Parathyroid adenoma (tissue), 2 donors: ENCODE data around the gene ASGR1.

Experiments
- H2AFZ ChIP-seq: fragments of 300-600 bp; sonication (generic); one replicate; pipeline ENCODE4 v1.7.0; 2017; ENCODE audit warnings: antibody characterized with exemption, mild to moderate bottlenecking
- H3K27ac ChIP-seq: fragments of 300-600 bp; sonication (generic); one replicate; pipeline ENCODE4 v1.7.0; 2017
- H3K27me3 ChIP-seq: fragments of 300-600 bp; sonication (generic); one replicate; pipeline ENCODE4 v1.7.0; 2017; ENCODE audit warnings: low read length; ENCODE audit not compliant: control insufficient read depth, insufficient read depth
- H3K36me3 ChIP-seq: fragments of 300-600 bp; sonication (generic); one replicate; pipeline ENCODE4 v1.7.0; 2017; ENCODE audit warnings: low read length; ENCODE audit not compliant: control insufficient read depth, insufficient read depth
- H3K4me1 ChIP-seq: fragments of 300-600 bp; sonication (generic); one replicate; pipeline ENCODE4 v1.7.0; 2017; ENCODE audit warnings: control low read depth
- H3K4me2 ChIP-seq: fragments of 300-600 bp; sonication (generic); one replicate; pipeline ENCODE4 v1.7.0; 2017; ENCODE audit warnings: low read length
- H3K4me3 ChIP-seq: fragments of 300-600 bp; sonication (generic); one replicate; pipeline ENCODE4 v1.7.0; 2017; ENCODE audit warnings: low read depth, low read length
- H3K79me2 ChIP-seq: fragments of 300-600 bp; sonication (generic); one replicate; pipeline ENCODE4 v1.7.0; 2017; ENCODE audit warnings: control low read depth
- H3K9ac ChIP-seq: fragments of 300-600 bp; sonication (generic); one replicate; pipeline ENCODE4 v1.7.0; 2017; ENCODE audit warnings: mild to moderate bottlenecking
- H3K9me3 ChIP-seq: fragments of 300-600 bp; sonication (generic); one replicate; pipeline ENCODE4 v1.7.0; 2017; ENCODE audit warnings: low read length; ENCODE audit not compliant: control insufficient read depth
- CTCF ChIP-seq: fragments of 300-600 bp; sonication (generic); IDR thresholded peaks from one replicate; pipeline ENCODE4 v1.7.0; 2017; ENCODE audit warnings: antibody characterized with exemption, mild to moderate bottlenecking
- donor health status: primary hyperparathyroidism.

ASGR1 gene

GRCh38 chr17:7215652-7216180, 36.5 kb upstream of the ASGR1 start:
- TF ChIP-seq CTCF, result no peak
- Histone ChIP-seq H3K4me2 (peak overlapping the region; percentile 89), H2AFZ (no peak overlapping the region), H3K4me1 (peaks cover 33% of the 10 kb centered on the region), H3K27me3 (no peaks in the 10 kb centered on the region), H3K79me2 (peaks cover 11% of the 10 kb centered on the region), H3K9me3 (no peaks in the 10 kb centered on the region), H3K27ac (peak overlapping the region; percentile 74), H3K9ac (no peak overlapping the region), H3K4me3 (peak overlapping the region; percentile 54), H3K36me3 (no peaks in the 10 kb centered on the region)

GRCh38 chr17:7215136-7215638, 36.0 kb upstream of the ASGR1 start:
- no peaks in the 10 kb centered on the region for H3K9me3 ChIP-seq
- TF ChIP-seq CTCF, result no peak
- peak overlapping the region; percentile 71 for H3K4me2 ChIP-seq
- H3K27ac ChIP-seq, result peak overlapping the region; percentile 71
- no peaks in the 10 kb centered on the region for H3K36me3 ChIP-seq
- H2AFZ ChIP-seq, result no peak overlapping the region
- H3K27me3 ChIP-seq, result no peaks in the 10 kb centered on the region
- H3K4me1 ChIP-seq, result peaks cover 33% of the 10 kb centered on the region
- H3K79me2 ChIP-seq, result peaks cover 11% of the 10 kb centered on the region
- no peak overlapping the region for H3K9ac ChIP-seq
- peak overlapping the region; percentile 50 for H3K4me3 ChIP-seq

- Histone ChIP-seq H3K4me3 (peak overlapping the region; percentile 50), H3K79me2 (peaks cover 11% of the 10 kb centered on the region), H2AFZ (peak overlapping the region; percentile 63), H3K9ac (no peak overlapping the region), H3K4me2 (peak overlapping the region; percentile 71), H3K9me3 (no peaks in the 10 kb centered on the region), H3K36me3 (no peaks in the 10 kb centered on the region), H3K27me3 (no peaks in the 10 kb centered on the region), H3K4me1 (peaks cover 33% of the 10 kb centered on the region), H3K27ac (peak overlapping the region; percentile 71)
- peak; percentile 64 for TF ChIP-seq CTCF
Measured at GRCh38 chr17:7214300-7215135, 35.3 kb upstream of the ASGR1 start.

- Histone ChIP-seq H3K36me3 (no peaks in the 10 kb centered on the region), H3K9me3 (no peaks in the 10 kb centered on the region), H3K4me2 (peak overlapping the region; percentile 71), H3K4me1 (peaks cover 31% of the 10 kb centered on the region), H3K79me2 (peaks cover 11% of the 10 kb centered on the region), H3K27me3 (no peaks in the 10 kb centered on the region), H3K9ac (no peak overlapping the region), H2AFZ (peak overlapping the region; percentile 31), H3K27ac (peak overlapping the region; percentile 71), H3K4me3 (peak overlapping the region; percentile 50)
- TF ChIP-seq CTCF, result peak; percentile 61
Measured at GRCh38 chr17:7213895-7214299, 34.7 kb upstream of the ASGR1 start.
